Suprapubic skin (tissue), 4 donors: ENCODE data around the gene AATF. TPM values are rescaled to one million over a fixed set of nuclear protein-coding genes. Genes with fewer than 3 reads are reported as not detected.
A peak's percentile ranks its signal among the peaks of the same experiment; 100 is the strongest.

ENCODE experiments used
- DNase-seq, 2 donors: peaks; one replicate each; pipeline ENCODE4 v3.0.0-alpha.2; 2019; ENCODE audit warnings: low spot score in 2 of 2
- H3K27ac ChIP-seq: fragments of 200-600 bp; sonication (generic); one replicate; pipeline ENCODE4 v1.5.1; 2019
- H3K27me3 ChIP-seq: fragments of 200-600 bp; sonication (generic); one replicate; pipeline ENCODE4 v1.5.1; 2019
- H3K36me3 ChIP-seq: fragments of 200-600 bp; sonication (generic); one replicate; pipeline ENCODE4 v1.5.1; 2019
- H3K4me1 ChIP-seq: fragments of 200-600 bp; sonication (generic); one replicate; pipeline ENCODE4 v1.5.1; 2019
- H3K4me3 ChIP-seq: fragments of 200-600 bp; sonication (generic); one replicate; pipeline ENCODE4 v1.5.1; 2019; ENCODE audit warnings: mild to moderate bottlenecking
- H3K9me3 ChIP-seq: fragments of 200-600 bp; sonication (generic); one replicate; pipeline ENCODE4 v1.5.1; 2019
- CTCF ChIP-seq, 2 donors: fragments of 200-600 bp in 1 of 2; fragments of 450-650 bp in 1 of 2; sonication (generic) in 1 of 2; IDR thresholded peaks; one replicate each; pipeline ENCODE4 v1.5.1; 2016 to 2019; ENCODE audit warnings: antibody characterized with exemption in 2 of 2, mild to moderate bottlenecking in 1 of 2, moderate library complexity in 1 of 2
- EP300 ChIP-seq: sonication (generic); formaldehyde crosslinking; IDR thresholded peaks from one replicate; pipeline ENCODE4 v1.6.1; 2017; ENCODE audit warnings: antibody characterized with exemption
- POLR2A ChIP-seq, 2 donors: fragments of 450-650 bp; IDR thresholded peaks; one replicate each; pipeline ENCODE4 v1.6.1; 2017; ENCODE audit warnings: antibody characterized with exemption in 2 of 2, mild to moderate bottlenecking in 2 of 2, moderate library complexity in 2 of 2
- POLR2AphosphoS5 ChIP-seq, 3 donors: sonication (generic); formaldehyde crosslinking; IDR thresholded peaks; one replicate each; pipeline ENCODE4 v1.6.1; 2017; ENCODE audit warnings: antibody characterized with exemption in 3 of 3
- WGBS: methylation state at CpG from one replicate; pipeline ENCODE4 v1.1.5; 2018; 5-methylcytosine and 5-hydroxymethylcytosine counted together
- total RNA-seq, 4 donors: library from RNA; depleted of rRNA; stranded (reverse); fragments of >200 nt; gene quantifications; one replicate each; pipeline ENCODE4 v1.1.0, GENCODE V29; 2016

AATF gene
- total RNA-seq, 4 donors from 2014 or later: 32.5 to 38.2 (median 36.0) TPM

- no peak for DNase-seq
- peaks cover 18% of the 10 kb centered on the region for H3K36me3 ChIP-seq
- peaks cover 3% of the 10 kb centered on the region for H3K27me3 ChIP-seq
- no peak for TF ChIP-seq POLR2A (IDR thresholded peaks at IDR 0.05)
- no peak for TF ChIP-seq POLR2AphosphoS5 (IDR thresholded peaks at IDR 0.05)
- no peak for TF ChIP-seq CTCF (IDR thresholded peaks at IDR 0.05)
- TF ChIP-seq EP300: no peak
- H3K4me1 ChIP-seq: no peaks in the 10 kb centered on the region
- H3K4me3 ChIP-seq: no peak overlapping the region
- no peaks in the 10 kb centered on the region for H3K9me3 ChIP-seq
- H3K27ac ChIP-seq: no peak overlapping the region
- WGBS: 77% methylated on average over 3 of the region's 3 CpGs
These were observed 110.7 kb downstream of the AATF start for GRCh38 chr17:37059493-37059892.

- H3K4me1 ChIP-seq: no peaks in the 10 kb centered on the region
- H3K4me3 ChIP-seq: no peak overlapping the region
- H3K27me3 ChIP-seq: peaks cover 3% of the 10 kb centered on the region
- no peak overlapping the region for H3K27ac ChIP-seq
- peaks cover 18% of the 10 kb centered on the region for H3K36me3 ChIP-seq
- no peak for DNase-seq
- TF ChIP-seq POLR2AphosphoS5 (IDR thresholded peaks at IDR 0.05) (no peak), POLR2A (IDR thresholded peaks at IDR 0.05) (no peak), EP300 (no peak), CTCF (IDR thresholded peaks at IDR 0.05) (no peak)
- WGBS: 84% methylated on average over 6 of the region's 6 CpGs
- no peaks in the 10 kb centered on the region for H3K9me3 ChIP-seq
These were observed 111.3 kb downstream of the AATF start for GRCh38 chr17:37060094-37060493.

- WGBS: 66% methylated on average over 7 of the region's 7 CpGs
- H3K27ac ChIP-seq: no peak overlapping the region
- no peak for DNase-seq
- H3K4me1 ChIP-seq: no peaks in the 10 kb centered on the region
- peaks cover 13% of the 10 kb centered on the region for H3K36me3 ChIP-seq
- peaks cover 6% of the 10 kb centered on the region for H3K27me3 ChIP-seq
- no peak overlapping the region for H3K4me3 ChIP-seq
- H3K9me3 ChIP-seq: no peaks in the 10 kb centered on the region
- no peak for TF ChIP-seq POLR2A (IDR thresholded peaks at IDR 0.05)
- TF ChIP-seq CTCF (IDR thresholded peaks at IDR 0.05): no peak
- TF ChIP-seq POLR2AphosphoS5 (IDR thresholded peaks at IDR 0.05): no peak
- no peak for TF ChIP-seq EP300
These were observed 112.2 kb downstream of the AATF start for GRCh38 chr17:37060928-37061327.

- TF ChIP-seq POLR2AphosphoS5 (IDR thresholded peaks at IDR 0.05): no peak
- no peaks in the 10 kb centered on the region for H3K9me3 ChIP-seq
- no peaks in the 10 kb centered on the region for H3K4me1 ChIP-seq
- no peak for DNase-seq
- H3K4me3 ChIP-seq: no peak overlapping the region
- peaks cover 5% of the 10 kb centered on the region for H3K36me3 ChIP-seq
- 64% methylated on average over 9 of the region's 9 CpGs for WGBS
- no peak overlapping the region for H3K27ac ChIP-seq
- H3K27me3 ChIP-seq: peaks cover 14% of the 10 kb centered on the region
These were observed 113.3 kb downstream of the AATF start for GRCh38 chr17:37062021-37062420.

- H3K4me1 ChIP-seq: peaks cover 13% of the 10 kb centered on the region
- peak in 1 of 2 donors; percentile 28 for DNase-seq
- H3K27me3 ChIP-seq: peaks cover 14% of the 10 kb centered on the region
- TF ChIP-seq POLR2AphosphoS5 (IDR thresholded peaks at IDR 0.05): no peak
- no peak for TF ChIP-seq CTCF (IDR thresholded peaks at IDR 0.05)
- H3K9me3 ChIP-seq: no peaks in the 10 kb centered on the region
- H3K27ac ChIP-seq: no peak overlapping the region
- no peak overlapping the region for H3K4me3 ChIP-seq
- no peaks in the 10 kb centered on the region for H3K36me3 ChIP-seq
- WGBS: 63% methylated on average over 11 of the region's 11 CpGs
These were observed 115.5 kb downstream of the AATF start for GRCh38 chr17:37064206-37064605.

GRCh38 chr17:37064956-37065355, 116.2 kb downstream of the AATF start:
- peaks cover 14% of the 10 kb centered on the region for H3K27me3 ChIP-seq
- peaks cover 13% of the 10 kb centered on the region for H3K4me1 ChIP-seq
- TF ChIP-seq EP300 (no peak), POLR2AphosphoS5 (IDR thresholded peaks at IDR 0.05) (no peak), POLR2A (IDR thresholded peaks at IDR 0.05) (no peak), CTCF (IDR thresholded peaks at IDR 0.05) (no peak)
- no peak overlapping the region for H3K27ac ChIP-seq
- peak in 1 of 2 donors; percentile 40 for DNase-seq
- 90% methylated on average over 5 of the region's 8 CpGs for WGBS
- H3K9me3 ChIP-seq: no peaks in the 10 kb centered on the region
- no peak overlapping the region for H3K4me3 ChIP-seq
- no peaks in the 10 kb centered on the region for H3K36me3 ChIP-seq
